Renal cortex interstitium (tissue), 15 donors: ENCODE data around the gene RNF130. TPM values are rescaled to one million over a fixed set of nuclear protein-coding genes. Genes with fewer than 3 reads are reported as not detected.

Experiments
- DNase-seq, 11 donors: peaks; one replicate each; pipeline ENCODE4 v3.0.0-alpha.2; 2013; ENCODE audit warnings: low read depth in 9 of 11, low spot score in 4 of 11; ENCODE audit errors: extremely low read depth in 1 of 11
- long read RNA-seq, 16 experiments: transcript quantifications; one replicate each; lab custom pipeline, GENCODE V29; 2026
- polyA plus RNA-seq, 3 donors: library from polyadenylated mRNA; unstranded; fragments of 120-200 nt; gene quantifications; one replicate each; pipeline ENCODE4 v1.2.1, GENCODE V29; 2013; ENCODE audit not compliant: insufficient read length in 3 of 3

The RNF130 gene
- polyA plus RNA-seq, result 10 to 100 TPM; 66.5 to 70.2 (median 68.9) TPM
- long read RNA-seq, donor 1, transcript RNF130-205 (9 exons, 2,263 nt), result major isoform, 24 of 39 reads
- long read RNA-seq, donor 1, partial matches to known transcripts, result 0 of 39 reads
- long read RNA-seq, donor 1, other reads (novel, unspliced or antisense), result 11 of 39 reads
- long read RNA-seq, donor 2, transcript RNF130-206 (2 exons, 663 nt), result minor isoform, 6 of 31 reads
- long read RNA-seq, donor 2, transcript RNF130-205 (9 exons, 2,263 nt), result major isoform, 20 of 31 reads
- long read RNA-seq, donor 2, partial matches to known transcripts, result 0 of 31 reads
- long read RNA-seq, donor 2, other reads (novel, unspliced or antisense), result 5 of 31 reads
- long read RNA-seq, donor 3, transcript RNF130-205 (9 exons, 2,263 nt), result major isoform, 46 of 81 reads
- long read RNA-seq, donor 3, partial matches to known transcripts, result 24 of 81 reads
- long read RNA-seq, donor 3, other reads (novel, unspliced or antisense), result 10 of 81 reads
- long read RNA-seq, donor 4, transcript RNF130-205 (9 exons, 2,263 nt), result major isoform, 23 of 35 reads
- long read RNA-seq, donor 4, partial matches to known transcripts, result 0 of 35 reads
- long read RNA-seq, donor 4, other reads (novel, unspliced or antisense), result 8 of 35 reads
- long read RNA-seq, donor 5, result 0 reads
- long read RNA-seq, donor 6, transcript RNF130-205 (9 exons, 2,263 nt), result major isoform, 30 of 48 reads
- long read RNA-seq, donor 6, partial matches to known transcripts, result 5 of 48 reads
- long read RNA-seq, donor 6, other reads (novel, unspliced or antisense), result 10 of 48 reads
- long read RNA-seq, donor 7, transcript RNF130-205 (9 exons, 2,263 nt), result major isoform, 20 of 78 reads
- long read RNA-seq, donor 7, partial matches to known transcripts, result 46 of 78 reads
- long read RNA-seq, donor 7, other reads (novel, unspliced or antisense), result 10 of 78 reads
- long read RNA-seq, donor 8, result 0 reads
- long read RNA-seq, donor 9, transcript RNF130-205 (9 exons, 2,263 nt), result major isoform, 24 of 68 reads
- long read RNA-seq, donor 9, partial matches to known transcripts, result 44 of 68 reads
- long read RNA-seq, donor 9, other reads (novel, unspliced or antisense), result 0 of 68 reads
- long read RNA-seq, donor 10, transcript RNF130-205 (9 exons, 2,263 nt), result major isoform, 23 of 74 reads
- long read RNA-seq, donor 10, partial matches to known transcripts, result 38 of 74 reads
- long read RNA-seq, donor 10, other reads (novel, unspliced or antisense), result 11 of 74 reads
- long read RNA-seq, donor 11, transcript RNF130-205 (9 exons, 2,263 nt), result major isoform, 26 of 32 reads
- long read RNA-seq, donor 11, partial matches to known transcripts, result 0 of 32 reads
- long read RNA-seq, donor 11, other reads (novel, unspliced or antisense), result 6 of 32 reads
- long read RNA-seq, donor 12, transcript RNF130-205 (9 exons, 2,263 nt), result major isoform, 13 of 35 reads
- long read RNA-seq, donor 12, partial matches to known transcripts, result 16 of 35 reads
- long read RNA-seq, donor 12, other reads (novel, unspliced or antisense), result 5 of 35 reads
- long read RNA-seq, donor 13, result 0 reads
- long read RNA-seq, donor 14, transcript RNF130-205 (9 exons, 2,263 nt), result major isoform, 36 of 43 reads
- long read RNA-seq, donor 14, partial matches to known transcripts, result 6 of 43 reads
- long read RNA-seq, donor 14, other reads (novel, unspliced or antisense), result 0 of 43 reads
- long read RNA-seq, donor 15, transcript RNF130-205 (9 exons, 2,263 nt), result major isoform, 12 of 22 reads
- long read RNA-seq, donor 15, partial matches to known transcripts, result 9 of 22 reads
- long read RNA-seq, donor 15, other reads (novel, unspliced or antisense), result 0 of 22 reads
- long read RNA-seq, donor 16, transcript RNF130-205 (9 exons, 2,263 nt), result major isoform, 81 of 158 reads
- long read RNA-seq, donor 16, partial matches to known transcripts, result 56 of 158 reads
- long read RNA-seq, donor 16, other reads (novel, unspliced or antisense), result 16 of 158 reads

- peak; percentile 75 to 93 (median 90) for DNase-seq
These were observed at the start of gene RNF130 for GRCh38 chr5:180071531-180072255. TSS of gene RNF130 (minus strand) at chr5:180071759. CDS start at chr5:180071702, 57 bp downstream.

GRCh38 chr5:180120237-180121101 lies 48.9 kb upstream of the RNF130 start:
- DNase-seq, result no peak

- DNase-seq, result no peak
These were observed 48.3 kb upstream of the RNF130 start for GRCh38 chr5:180119903-180120236.

- DNase-seq, result no peak
These were observed 47.7 kb upstream of the RNF130 start for GRCh38 chr5:180119031-180119902.

- no peak for DNase-seq
These were observed 46.8 kb upstream of the RNF130 start for GRCh38 chr5:180118391-180118791.

- DNase-seq, result no peak
These were observed 45.6 kb upstream of the RNF130 start for GRCh38 chr5:180117000-180117725.

GRCh38 chr5:180116077-180116999 lies 44.8 kb upstream of the RNF130 start:
- no peak for DNase-seq

- no peak for DNase-seq
These were observed 43.9 kb upstream of the RNF130 start for GRCh38 chr5:180115326-180116076.

- no peak for DNase-seq
These were observed 42.9 kb upstream of the RNF130 start for GRCh38 chr5:180114304-180115003.

- no peak for DNase-seq
These were observed 42.2 kb upstream of the RNF130 start for GRCh38 chr5:180113660-180114303.

- DNase-seq, result no peak
These were observed 40.8 kb upstream of the RNF130 start for GRCh38 chr5:180112181-180112861.
